Kidney (tissue), 14 donors: ENCODE results near the gene ZNF644. TPM values are rescaled to one million over a fixed set of nuclear protein-coding genes. Genes with fewer than 3 reads are reported as not detected.

Experiments used
- DNase-seq, 5 donors: peaks; one replicate each; pipeline ENCODE4 v3.0.0-alpha.2; 2013 to 2020
- FAIRE-seq: peaks from 2 replicates; lab custom pipeline; 2012; peaks lifted over from hg19 to GRCh38; lab: Jason Lieb, UNC
- H3K27ac ChIP-seq, 2 donors: one replicate each; pipeline ENCODE4 v1.7.0; 2013; ENCODE audit warnings: low read depth in 2 of 2, low read length in 2 of 2, inconsistent platforms in 1 of 2
- H3K27me3 ChIP-seq: one replicate; pipeline ENCODE4 v1.7.1; 2013; ENCODE audit warnings: low read length, inconsistent platforms; ENCODE audit not compliant: control insufficient read depth, insufficient read depth
- H3K36me3 ChIP-seq, 3 donors: one replicate each; pipeline versions ENCODE4 v1.7.0 to v1.7.1; 2013; ENCODE audit warnings: low read length in 3 of 3, control low read depth in 1 of 3, inconsistent platforms in 1 of 3; ENCODE audit not compliant: insufficient read depth in 3 of 3, control insufficient read depth in 2 of 3
- H3K4me1 ChIP-seq, 3 donors: one replicate each; pipeline versions ENCODE4 v1.7.0 to v1.7.1; 2013; ENCODE audit warnings: low read length in 3 of 3, inconsistent platforms in 1 of 3, low read depth in 1 of 3; ENCODE audit not compliant: control insufficient read depth in 2 of 3, insufficient read depth in 2 of 3
- H3K4me3 ChIP-seq, 3 donors: one replicate each; pipeline versions ENCODE4 v1.7.0 to v1.8.1; 2013; ENCODE audit warnings: low read length in 3 of 3, control low read depth in 1 of 3, inconsistent platforms in 1 of 3
- H3K9ac ChIP-seq, 3 donors: one replicate each; pipeline versions ENCODE4 v1.7.0 to v1.7.1; 2013; ENCODE audit warnings: low read length in 3 of 3, control low read depth in 1 of 3, inconsistent platforms in 1 of 3
- H3K9me3 ChIP-seq, 3 donors: one replicate each; pipeline versions ENCODE4 v1.7.0 to v1.7.1; 2013; ENCODE audit warnings: low read length in 3 of 3, control low read depth in 1 of 3, inconsistent platforms in 1 of 3; ENCODE audit not compliant: control insufficient read depth in 2 of 3, insufficient read depth in 1 of 3
- CTCF ChIP-seq: IDR thresholded peaks from 3 replicates; pipeline ENCODE4 v1.5.1; 2012; ENCODE audit warnings: mild to moderate bottlenecking, moderate library complexity, borderline replicate concordance; ENCODE audit not compliant: insufficient read depth; ENCODE audit errors: extremely low read depth
- intact Hi-C: fragments of 100-400 bp; cut with DNase I; formaldehyde crosslinking; loops from one replicate; pipeline ENCODE4 v1.11.1; 2022
- polyA plus RNA-seq: library from polyadenylated mRNA; stranded (reverse); fragments of 350-450 nt; fragmentation: Illumina TruSeq; extraction: RNeasy Lipid Tissue Mini Kit (QIAGEN cat#74804); gene quantifications from one replicate; pipeline ENCODE4 v1.2.3, GENCODE V29; 2014; ENCODE audit warnings: low read depth, low replicate concordance; ENCODE audit not compliant: insufficient read depth
- total RNA-seq: library from RNA; stranded (reverse); fragmentation: NEBNext Ultra II Directional; extraction: Animal tissue kit (Norgen Biotek cat#: 25700); gene quantifications from one replicate; pipeline ENCODE4 v1.2.1, GENCODE V29; 2021
- donor health status: control.
- donor health status: control.
- donor health status: control.
- donor health status: control.
- donor health status: control.
- donor health status: DM: yes; HTN: yes; CAD: no.
- donor health status: Normal renal cell carcinoma (clear cell type).

The ZNF644 gene
- total and polyA plus RNA-seq, 2 donors from 2014 or later = 10.5 to 60.4 TPM

GRCh38 chr1:90964444-90965035 is 57.3 kb downstream of the ZNF644 start:
- FAIRE-seq = peak; percentile 85
- Histone ChIP-seq H3K27ac (no peak overlapping the region), H3K36me3 (no peaks in the 10 kb centered on the region), H3K27me3 (no peaks in the 10 kb centered on the region), H3K4me1 (no peaks in the 10 kb centered on the region), H3K4me3 (no peak overlapping the region), H3K9ac (no peak overlapping the region), H3K9me3 (no peaks in the 10 kb centered on the region)
- DNase-seq = peak in 2 of 5 donors; percentile 37 to 44
- TF ChIP-seq CTCF = peak; percentile 16
- intact Hi-C loops = no loop called here

- H3K36me3 ChIP-seq = peaks cover 0 to 2% (median 0%) of the 10 kb centered on the region in 3 donors
- peaks cover 0 to under 1% (median 0%) of the 10 kb centered on the region in 3 donors for H3K9me3 ChIP-seq
- intact Hi-C loops = no loop called here
- H3K4me3 ChIP-seq = no peak overlapping the region
- no peaks in the 10 kb centered on the region for H3K4me1 ChIP-seq
- H3K27ac ChIP-seq = no peak overlapping the region
- no peak overlapping the region for H3K9ac ChIP-seq
- TF ChIP-seq CTCF = no peak
- H3K27me3 ChIP-seq = no peaks in the 10 kb centered on the region
- no peak for FAIRE-seq
- DNase-seq = no peak
Observed at GRCh38 chr1:90963651-90964050, 58.2 kb downstream of the ZNF644 start.

DNA sequence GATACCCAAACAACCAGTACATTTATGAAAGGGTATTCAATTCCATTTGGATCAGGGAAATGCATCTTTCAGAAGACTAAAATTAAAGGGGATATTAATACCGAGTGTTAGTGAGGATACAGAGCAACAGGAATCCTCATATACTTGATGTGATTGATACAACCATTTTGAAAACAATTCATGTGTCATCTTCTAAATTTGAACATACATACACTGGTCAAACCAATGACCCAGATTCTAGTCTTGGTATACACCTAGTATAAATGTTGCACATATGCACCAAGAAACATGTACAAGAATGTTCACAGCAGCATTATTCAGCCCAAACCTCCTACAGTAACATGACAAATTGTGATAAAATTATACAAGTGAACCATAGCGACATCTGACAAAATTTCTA is 58.6 kb downstream of the ZNF644 start:
- Histone ChIP-seq H3K4me3 (no peak overlapping the region), H3K9me3 (peaks cover 0 to 5% (median 0%) of the 10 kb centered on the region in 3 donors), H3K27me3 (no peaks in the 10 kb centered on the region), H3K36me3 (peaks cover 0 to 2% (median 0%) of the 10 kb centered on the region in 3 donors), H3K27ac (no peak overlapping the region), H3K4me1 (no peaks in the 10 kb centered on the region), H3K9ac (no peak overlapping the region)
- intact Hi-C loops = no loop called here
- FAIRE-seq = no peak
- no peak for DNase-seq
- TF ChIP-seq CTCF = no peak
